Ectodermal cell (in vitro differentiated cells): ENCODE results near the gene SMARCA1. TPM values are rescaled to one million over a fixed set of nuclear protein-coding genes. Genes with fewer than 3 reads are reported as not detected.
A peak's percentile ranks its signal among the peaks of the same experiment; 100 is the strongest.
"Not testable (repeated sequence)": the region's sequence is repeated elsewhere in the genome, so short reads cannot be mapped to it uniquely, and the experiment has no call there.

Source experiments
- H3K27ac ChIP-seq: 2 replicates; pipeline ENCODE4 v1.7.0; 2013; ENCODE audit warnings: mild to moderate bottlenecking, low read depth, low read length; ENCODE audit not compliant: insufficient read depth, poor library complexity, severe bottlenecking
- H3K27me3 ChIP-seq: 2 replicates; pipeline ENCODE4 v1.7.0; 2013; ENCODE audit warnings: mild to moderate bottlenecking, low read length; ENCODE audit not compliant: insufficient read depth, control insufficient read depth, poor library complexity, severe bottlenecking
- H3K36me3 ChIP-seq: one replicate; pipeline ENCODE4 v1.7.0; 2013; ENCODE audit warnings: low read length; ENCODE audit not compliant: control insufficient read depth, insufficient read depth
- H3K4me1 ChIP-seq: one replicate; pipeline ENCODE4 v1.7.0; 2013; ENCODE audit warnings: low read length; ENCODE audit not compliant: control insufficient read depth, insufficient read depth
- H3K4me3 ChIP-seq: 2 replicates; pipeline ENCODE4 v1.7.0; 2013; ENCODE audit warnings: low read depth, low read length, control low read depth; ENCODE audit not compliant: insufficient read depth
- H3K9me3 ChIP-seq: 2 replicates; pipeline ENCODE4 v1.7.0; 2013; ENCODE audit warnings: mild to moderate bottlenecking, low read length, moderate library complexity; ENCODE audit not compliant: control insufficient read depth
- WGBS, 2 experiments: methylation state at CpG; one replicate each; pipeline ENCODE4 v1.1.7; 2013; ENCODE audit warnings: missing lambda C conversion rate in 2 of 2; 5-methylcytosine and 5-hydroxymethylcytosine counted together
- polyA plus RNA-seq, 4 experiments: library from polyadenylated mRNA; stranded (reverse); fragments of 50-300 nt; gene quantifications; one replicate each; pipeline ENCODE4 v1.2.3, GENCODE V29; 2013

SMARCA1 gene, protein sequence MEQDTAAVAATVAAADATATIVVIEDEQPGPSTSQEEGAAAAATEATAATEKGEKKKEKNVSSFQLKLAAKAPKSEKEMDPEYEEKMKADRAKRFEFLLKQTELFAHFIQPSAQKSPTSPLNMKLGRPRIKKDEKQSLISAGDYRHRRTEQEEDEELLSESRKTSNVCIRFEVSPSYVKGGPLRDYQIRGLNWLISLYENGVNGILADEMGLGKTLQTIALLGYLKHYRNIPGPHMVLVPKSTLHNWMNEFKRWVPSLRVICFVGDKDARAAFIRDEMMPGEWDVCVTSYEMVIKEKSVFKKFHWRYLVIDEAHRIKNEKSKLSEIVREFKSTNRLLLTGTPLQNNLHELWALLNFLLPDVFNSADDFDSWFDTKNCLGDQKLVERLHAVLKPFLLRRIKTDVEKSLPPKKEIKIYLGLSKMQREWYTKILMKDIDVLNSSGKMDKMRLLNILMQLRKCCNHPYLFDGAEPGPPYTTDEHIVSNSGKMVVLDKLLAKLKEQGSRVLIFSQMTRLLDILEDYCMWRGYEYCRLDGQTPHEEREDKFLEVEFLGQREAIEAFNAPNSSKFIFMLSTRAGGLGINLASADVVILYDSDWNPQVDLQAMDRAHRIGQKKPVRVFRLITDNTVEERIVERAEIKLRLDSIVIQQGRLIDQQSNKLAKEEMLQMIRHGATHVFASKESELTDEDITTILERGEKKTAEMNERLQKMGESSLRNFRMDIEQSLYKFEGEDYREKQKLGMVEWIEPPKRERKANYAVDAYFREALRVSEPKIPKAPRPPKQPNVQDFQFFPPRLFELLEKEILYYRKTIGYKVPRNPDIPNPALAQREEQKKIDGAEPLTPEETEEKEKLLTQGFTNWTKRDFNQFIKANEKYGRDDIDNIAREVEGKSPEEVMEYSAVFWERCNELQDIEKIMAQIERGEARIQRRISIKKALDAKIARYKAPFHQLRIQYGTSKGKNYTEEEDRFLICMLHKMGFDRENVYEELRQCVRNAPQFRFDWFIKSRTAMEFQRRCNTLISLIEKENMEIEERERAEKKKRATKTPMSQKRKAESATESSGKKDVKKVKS
- polyA plus RNA-seq (2013, experiment 1 of 4): 103 TPM
- polyA plus RNA-seq (2013, experiment 2 of 4): 110 TPM
- polyA plus RNA-seq (2013, experiment 3 of 4): 84.9 TPM
- polyA plus RNA-seq (2013, experiment 4 of 4): 95.2 TPM

- no peaks in the 10 kb centered on the region for H3K27me3 ChIP-seq
- H3K9me3 ChIP-seq: no peaks in the 10 kb centered on the region
- H3K27ac ChIP-seq: peak within 1 kb of the TSS; percentile 93
- no peaks in the 10 kb centered on the region for H3K4me1 ChIP-seq
- 0% methylated on average over 42 to 48 of the region's 54 CpGs for WGBS, 2 experiments
- peak within 1 kb of the TSS; percentile 71 for H3K4me3 ChIP-seq
- H3K36me3 ChIP-seq: no peaks in the 10 kb centered on the region
These were observed at the start of gene SMARCA1 for GRCh38 chrX:129523079-129523911. SMARCA1 (minus strand) TSS chrX:129523490; CDS start chrX:129523370, 120 bp downstream.

GRCh38 chrX:129572422-129572821 lies 49.1 kb upstream of the SMARCA1 start:
- Histone ChIP-seq H3K36me3 (peaks cover 19% of the 10 kb centered on the region), H3K4me1 (no peaks in the 10 kb centered on the region), H3K4me3 (no peak overlapping the region), H3K27me3 (no peaks in the 10 kb centered on the region), H3K27ac (no peak overlapping the region), H3K9me3 (no peaks in the 10 kb centered on the region)
- 97 to 100% methylated on average over 1 to 2 of the region's 2 CpGs for WGBS, 2 experiments

DNA sequence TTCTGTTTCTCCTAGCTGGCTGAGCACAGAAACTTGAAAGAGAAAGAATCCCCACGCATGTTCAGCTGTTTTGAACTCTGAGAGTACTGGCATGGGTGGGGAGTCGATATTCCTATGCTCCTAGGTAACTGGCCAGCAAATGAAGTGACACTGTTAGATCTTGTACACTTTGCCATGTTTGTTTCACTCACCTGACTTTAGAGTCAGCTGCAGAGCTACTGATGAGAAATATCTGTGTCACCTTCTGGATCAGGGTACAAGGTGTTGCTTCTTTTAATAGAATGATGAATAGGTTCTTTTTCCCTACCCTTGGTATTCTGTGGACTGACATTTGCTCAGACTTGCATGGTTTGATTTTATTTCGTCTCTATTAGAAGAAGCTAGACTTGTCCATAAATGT lies 45.1 kb upstream of the SMARCA1 start:
- no peak overlapping the region for H3K27ac ChIP-seq
- WGBS, 2 experiments: 88 to 97% methylated on average over 3 of the region's 3 CpGs
- peaks cover 12% of the 10 kb centered on the region for H3K36me3 ChIP-seq
- no peak overlapping the region for H3K4me3 ChIP-seq
- no peaks in the 10 kb centered on the region for H3K27me3 ChIP-seq
- H3K4me1 ChIP-seq: no peaks in the 10 kb centered on the region
- no peaks in the 10 kb centered on the region for H3K9me3 ChIP-seq

DNA sequence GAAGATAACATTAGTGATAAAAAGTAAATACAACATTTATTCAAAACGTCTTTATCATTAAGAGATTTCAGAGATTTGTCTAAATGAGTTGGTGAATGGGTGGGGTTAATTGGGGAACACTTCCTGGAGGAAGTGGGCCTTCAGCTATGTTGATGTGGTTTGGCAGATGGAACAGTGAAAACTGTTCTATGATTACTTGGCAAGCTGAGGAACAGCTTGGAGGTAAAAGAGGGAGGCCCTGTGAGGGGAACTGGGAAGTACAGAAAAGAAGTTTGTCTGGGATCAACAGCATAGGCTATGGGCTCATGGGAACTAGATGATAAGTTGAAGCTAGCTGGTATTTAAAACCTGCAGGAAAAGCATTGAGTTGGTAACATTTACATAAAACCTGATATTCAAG lies 42.8 kb upstream of the SMARCA1 start:
- Histone ChIP-seq H3K36me3 (peaks cover 16% of the 10 kb centered on the region), H3K9me3 (no peaks in the 10 kb centered on the region), H3K4me1 (no peaks in the 10 kb centered on the region), H3K27me3 (no peaks in the 10 kb centered on the region), H3K4me3 (no peak overlapping the region), H3K27ac (no peak overlapping the region)
- WGBS, 2 experiments: 100% methylated on average over 1 of the region's 1 CpG; no CpG with 5 or more reads in 1 of the 2 experiments

- H3K4me1 ChIP-seq: no peaks in the 10 kb centered on the region
- no peak overlapping the region for H3K4me3 ChIP-seq
- H3K36me3 ChIP-seq: peaks cover 16% of the 10 kb centered on the region
- H3K9me3 ChIP-seq: no peaks in the 10 kb centered on the region
- no peak overlapping the region for H3K27ac ChIP-seq
- 77 to 94% methylated on average over 3 of the region's 3 CpGs for WGBS, 2 experiments
- H3K27me3 ChIP-seq: no peaks in the 10 kb centered on the region
These were observed 41.9 kb upstream of the SMARCA1 start for GRCh38 chrX:129565046-129565650.

GRCh38 chrX:129564345-129564744 lies 41.1 kb upstream of the SMARCA1 start:
- not testable (repeated sequence) for H3K4me1 ChIP-seq, H3K4me3 ChIP-seq, H3K9me3 ChIP-seq, H3K27ac ChIP-seq, H3K27me3 ChIP-seq
- 88% methylated on average over 3 of the region's 5 CpGs; no CpG with 5 or more reads in 1 of the 2 experiments for WGBS, 2 experiments
- H3K36me3 ChIP-seq: peaks cover 16% of the 10 kb centered on the region

GRCh38 chrX:129561453-129561852 lies 38.2 kb upstream of the SMARCA1 start:
- Histone ChIP-seq H3K4me1 (no peaks in the 10 kb centered on the region), H3K27me3 (no peaks in the 10 kb centered on the region), H3K36me3 (peaks cover 13% of the 10 kb centered on the region), H3K27ac (no peak overlapping the region), H3K4me3 (no peak overlapping the region), H3K9me3 (no peaks in the 10 kb centered on the region)
- 95 to 98% methylated on average over 3 of the region's 3 CpGs for WGBS, 2 experiments

DNA sequence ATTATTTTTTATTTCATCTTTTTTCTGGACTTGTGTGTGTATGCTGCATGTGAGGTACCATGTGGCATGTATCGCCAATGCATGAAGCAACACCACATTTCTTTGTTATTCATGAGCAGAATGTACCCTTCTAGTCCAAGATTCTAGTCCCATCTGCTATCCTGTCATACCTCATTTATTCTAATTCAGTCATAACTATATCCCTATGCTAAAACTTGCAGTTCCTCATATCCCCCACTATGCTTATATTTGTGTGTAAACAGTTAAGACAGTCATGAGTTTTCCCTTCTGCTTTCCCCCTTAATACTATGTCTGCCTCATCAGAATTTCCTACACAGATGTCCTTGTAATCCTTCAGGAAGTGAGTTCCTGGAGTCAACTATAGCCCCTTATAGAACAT lies 36.5 kb upstream of the SMARCA1 start:
- Histone ChIP-seq H3K9me3 (no peaks in the 10 kb centered on the region), H3K27ac (no peak overlapping the region), H3K36me3 (peaks cover 13% of the 10 kb centered on the region), H3K4me3 (no peak overlapping the region), H3K27me3 (no peaks in the 10 kb centered on the region), H3K4me1 (no peaks in the 10 kb centered on the region)
- WGBS, 2 experiments: 100% methylated on average over 1 of the region's 1 CpG

GRCh38 chrX:129557844-129558480 lies 34.7 kb upstream of the SMARCA1 start:
- peak overlapping the region; percentile 36 for H3K27ac ChIP-seq
- no peaks in the 10 kb centered on the region for H3K27me3 ChIP-seq
- no peaks in the 10 kb centered on the region for H3K4me1 ChIP-seq
- no peaks in the 10 kb centered on the region for H3K9me3 ChIP-seq
- H3K36me3 ChIP-seq: peaks cover 9% of the 10 kb centered on the region
- no peak overlapping the region for H3K4me3 ChIP-seq
- WGBS, 2 experiments: 100% methylated on average over 1 of the region's 1 CpG
